22Rv1 (cell line): Measurements from ENCODE around the gene GSTCD.

ENCODE experiments used
- CTCF ChIP-seq: fragments of 450-650 bp; IDR thresholded peaks from 2 replicates; pipeline ENCODE4 v1.5.1; 2017; ENCODE audit warnings: mild to moderate bottlenecking
- ZFX ChIP-seq: fragments of 450-650 bp; IDR thresholded peaks from 2 replicates; pipeline ENCODE4 v1.6.1; 2017; ENCODE audit warnings: antibody characterized with exemption, borderline replicate concordance

- no peak for TF ChIP-seq CTCF
- no peak for TF ChIP-seq ZFX
These were observed 25.5 kb upstream of the GSTCD start for GRCh38 chr4:105683038-105683437.
